DMS53 treated with DMSO at 0.1 percent for 48 hours (cell line): ENCODE results near the gene MRPL55.

Source experiments
- DNase-seq: peaks from one replicate; lab custom pipeline; 2025; ENCODE audit not compliant: unreplicated experiment; lab: John Stamatoyannopoulos, UW

MRPL55 gene

DNA sequence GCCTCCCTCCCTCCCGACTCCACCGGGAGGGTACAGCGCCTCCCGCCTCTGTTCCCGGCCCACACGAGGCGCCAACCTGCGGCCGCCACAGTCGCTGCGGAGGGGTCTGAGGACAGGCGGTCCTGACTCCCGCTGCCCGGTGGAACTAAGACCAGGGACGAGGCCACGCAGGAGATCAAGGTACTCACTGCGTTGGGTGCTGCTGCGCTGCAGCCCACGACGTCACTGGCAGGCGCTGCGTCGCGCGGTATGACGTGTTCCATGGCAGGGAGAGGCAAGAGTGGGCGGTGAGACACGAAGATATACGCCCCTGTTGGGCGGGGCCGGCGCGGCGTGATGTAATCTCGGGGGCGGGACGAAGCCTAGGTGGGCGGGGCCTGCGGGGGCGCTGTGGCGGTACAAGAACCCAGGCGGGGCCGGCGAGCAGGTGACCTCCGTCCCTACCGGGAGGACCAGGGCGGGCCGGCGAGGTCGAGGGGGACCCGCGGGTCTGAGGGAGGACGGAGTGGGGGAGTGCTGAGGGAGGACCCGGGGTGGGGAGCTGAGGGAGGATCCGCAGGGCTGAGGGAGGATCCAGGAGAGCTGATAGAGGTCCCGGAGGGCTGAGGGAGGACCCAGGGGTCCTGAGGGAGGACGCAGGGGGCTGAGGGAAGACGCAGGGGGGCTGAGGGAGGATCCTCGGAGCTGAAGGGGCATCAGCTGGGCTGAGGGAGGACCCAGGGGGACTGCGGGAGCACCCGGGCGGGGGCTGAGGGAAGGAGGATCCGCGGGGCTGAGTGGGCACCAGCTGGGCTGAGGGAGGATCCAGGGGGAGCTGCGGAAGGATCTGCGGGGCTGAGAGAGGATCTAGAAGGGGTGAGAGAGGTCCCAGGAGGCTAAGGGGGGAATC lies at the start of gene MRPL55:
TSS of gene MRPL55 (minus strand) at position 227 of the 889 bp plus-strand sequence. CDS start 1,039 bp downstream, outside the sequence.
- DNase-seq, result peak; percentile 86

- no peak for DNase-seq
Observed at GRCh38 chr1:228158151-228159007, 49.3 kb upstream of the MRPL55 start.

GRCh38 chr1:228157729-228158126 lies 48.6 kb upstream of the MRPL55 start:
- no peak for DNase-seq

- no peak for DNase-seq
Observed at GRCh38 chr1:228156941-228157728, 48.0 kb upstream of the MRPL55 start.

GRCh38 chr1:228156515-228156881 lies 47.4 kb upstream of the MRPL55 start:
- DNase-seq, result no peak

DNA sequence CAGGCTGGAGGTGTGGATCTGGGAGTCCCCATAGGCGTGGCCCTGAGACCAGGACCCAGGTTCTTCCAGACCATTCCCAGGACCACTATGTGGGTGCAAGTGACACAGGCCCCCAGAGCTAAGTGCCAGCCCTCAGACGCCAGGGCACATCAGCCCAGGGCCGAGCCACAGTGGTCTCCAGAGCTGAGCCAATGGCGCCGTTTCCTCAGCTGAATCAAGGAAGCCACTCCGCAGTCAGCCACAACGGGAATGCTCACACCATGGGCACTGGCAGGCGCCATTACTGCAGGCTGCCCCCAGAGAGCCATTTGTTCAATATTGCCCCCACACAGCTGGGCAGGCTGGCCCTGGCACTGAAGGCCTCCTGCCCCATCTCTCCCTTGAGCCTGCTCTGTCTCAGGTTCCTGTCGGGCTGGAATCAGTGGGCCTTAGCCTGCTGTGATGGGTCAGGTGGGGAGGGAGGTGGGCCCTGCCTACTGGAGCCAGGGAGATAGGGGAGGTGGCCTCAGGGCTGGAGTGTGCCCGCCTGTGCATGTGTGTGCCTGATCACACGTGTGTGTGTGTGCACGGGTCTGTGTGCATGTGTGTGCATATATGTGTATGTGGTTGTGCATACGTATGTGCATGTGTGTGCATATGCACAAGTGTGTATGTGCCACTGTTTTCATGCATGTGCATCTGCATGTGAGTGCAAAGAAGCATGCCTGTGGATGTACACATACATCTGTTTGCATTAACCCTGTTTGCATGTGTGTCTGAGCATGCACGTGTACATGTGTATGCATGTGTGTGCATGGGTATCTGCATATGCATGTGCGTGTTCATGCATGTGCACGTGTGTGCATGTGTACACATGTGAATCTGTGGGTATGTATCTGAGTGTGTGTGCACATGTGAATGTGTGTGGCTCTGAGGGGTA lies 46.8 kb upstream of the MRPL55 start:
- DNase-seq, result no peak

GRCh38 chr1:228154670-228155571 lies 45.8 kb upstream of the MRPL55 start:
- DNase-seq, result no peak

- no peak for DNase-seq
Observed at GRCh38 chr1:228154021-228154669, 45.0 kb upstream of the MRPL55 start.

DNA sequence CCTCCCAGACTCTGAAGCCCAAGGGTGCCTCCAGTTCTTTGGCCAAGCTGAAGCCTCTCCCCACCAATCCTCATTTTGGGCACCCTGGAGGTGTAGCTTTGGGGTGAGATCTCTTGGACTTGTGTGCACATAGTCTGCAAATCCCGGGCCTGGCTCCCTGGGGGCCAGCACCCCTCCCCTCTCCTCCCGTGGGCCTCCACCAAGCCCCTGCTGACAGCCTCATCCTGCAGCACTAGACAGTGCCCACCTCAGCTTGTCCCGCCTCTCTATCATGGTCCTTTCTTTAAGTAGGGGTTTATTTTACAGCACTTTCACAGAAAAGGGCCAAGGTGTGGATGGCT lies 43.8 kb upstream of the MRPL55 start:
- DNase-seq, result no peak

DNA sequence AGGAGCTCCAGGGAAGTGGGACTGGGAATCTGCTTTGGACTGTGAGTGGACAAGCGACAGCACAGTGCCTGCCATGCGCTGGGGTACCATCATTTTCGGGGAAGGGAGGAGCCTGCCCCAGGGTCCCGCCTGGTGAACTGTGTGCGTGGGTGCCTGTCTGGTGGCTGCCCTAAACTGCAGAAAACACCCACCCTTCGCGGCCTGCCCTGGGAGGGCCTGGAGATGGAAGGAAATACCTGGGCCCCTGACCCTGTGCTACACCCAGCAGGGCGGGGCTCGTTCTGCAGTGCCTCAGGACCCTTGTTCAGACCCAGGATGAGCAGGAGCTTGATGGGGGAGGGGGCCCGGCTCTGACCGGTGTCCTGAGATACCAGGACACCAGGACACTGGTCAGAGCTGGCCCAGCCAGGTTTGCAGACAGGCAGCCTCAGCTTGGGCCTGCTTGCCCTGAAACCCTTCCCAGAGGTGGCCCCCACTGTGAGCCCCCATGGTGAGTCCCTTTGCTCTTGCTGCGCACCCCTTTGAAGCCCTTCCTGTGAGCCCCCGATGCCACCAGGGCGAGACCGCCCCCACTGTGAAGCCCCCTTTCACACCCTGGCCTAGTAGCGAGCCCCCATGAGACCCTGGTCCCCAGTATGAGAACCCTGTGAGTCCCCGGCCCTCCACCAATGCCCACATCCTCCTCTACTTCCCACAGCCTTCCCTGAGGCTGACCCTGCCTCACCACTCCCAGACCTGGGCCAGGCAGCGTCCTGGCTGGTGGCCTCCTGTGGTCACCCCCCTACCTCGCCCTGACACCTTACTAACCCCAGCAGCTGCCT lies 43.2 kb upstream of the MRPL55 start:
- DNase-seq, result no peak

DNA sequence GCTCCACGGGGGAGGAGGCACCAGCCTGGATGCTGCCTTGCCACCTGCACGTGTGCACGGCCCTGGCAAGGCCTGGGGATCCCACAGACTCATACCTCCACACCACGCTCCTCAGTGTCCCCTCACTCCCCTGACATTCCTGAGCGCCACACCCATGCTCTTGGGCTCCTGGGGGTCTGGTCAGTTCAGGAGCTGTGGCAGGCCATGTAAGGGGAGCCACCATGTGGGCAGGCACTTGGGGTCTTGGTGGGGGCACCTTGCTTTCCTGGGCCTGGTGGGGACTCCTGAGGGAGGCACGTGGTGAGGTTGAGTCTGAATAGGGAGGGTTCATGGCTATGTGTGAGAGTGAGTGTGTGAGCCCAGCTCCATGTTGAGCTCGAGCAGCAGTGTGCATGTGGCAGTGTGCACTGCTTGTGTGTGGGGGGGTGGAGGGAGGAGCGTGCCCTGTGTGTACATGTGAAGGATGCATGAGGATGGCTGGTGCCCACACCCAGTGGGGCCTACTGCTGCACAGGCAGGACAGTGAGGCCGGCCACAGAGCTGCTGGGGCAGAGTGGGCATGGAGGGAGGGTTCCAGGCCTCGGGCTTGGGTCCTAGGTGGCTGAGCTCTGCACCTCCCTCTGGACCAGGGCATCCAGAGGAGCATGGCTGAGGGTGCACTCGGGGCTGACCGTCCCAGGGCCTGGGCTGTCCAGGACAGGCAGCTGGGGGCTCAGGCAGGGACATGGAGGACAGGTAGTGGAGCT lies 42.3 kb upstream of the MRPL55 start:
- no peak for DNase-seq

DNA sequence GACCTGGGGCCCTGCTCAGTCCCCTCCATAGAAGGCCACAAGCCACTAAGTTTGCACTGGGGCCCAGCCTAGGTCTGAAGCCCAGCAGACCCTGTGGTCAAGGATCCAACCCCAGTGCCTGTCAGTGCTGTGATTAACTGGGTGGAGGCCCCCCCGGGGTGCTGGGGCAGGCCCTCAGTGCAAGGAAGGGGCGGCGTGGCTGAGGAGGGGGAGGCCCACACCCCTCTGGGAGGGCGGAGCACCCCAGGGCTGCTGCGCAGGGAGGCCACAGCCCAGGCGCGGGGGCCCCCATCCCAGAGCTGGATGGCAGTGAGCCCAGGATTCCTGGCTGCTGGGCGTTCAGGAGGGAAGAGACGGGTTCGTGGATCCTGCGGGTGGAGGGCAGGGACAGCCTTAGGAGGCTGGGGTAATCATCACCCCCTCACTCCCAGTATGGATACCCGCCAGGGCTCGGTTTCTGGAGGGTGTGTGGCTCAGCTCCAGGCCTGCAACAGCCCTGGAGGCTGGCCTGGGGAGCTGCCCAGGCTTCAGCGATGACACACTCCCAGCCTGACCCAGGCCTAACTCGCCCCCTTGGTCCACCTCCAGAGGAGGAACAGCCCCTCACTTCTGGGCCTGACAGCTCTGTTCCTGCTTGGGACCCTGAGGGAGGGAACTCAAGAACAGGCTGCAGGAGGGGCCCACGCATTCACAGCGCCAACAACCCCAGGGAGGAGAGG lies 41.5 kb upstream of the MRPL55 start:
- DNase-seq, result no peak

DNA sequence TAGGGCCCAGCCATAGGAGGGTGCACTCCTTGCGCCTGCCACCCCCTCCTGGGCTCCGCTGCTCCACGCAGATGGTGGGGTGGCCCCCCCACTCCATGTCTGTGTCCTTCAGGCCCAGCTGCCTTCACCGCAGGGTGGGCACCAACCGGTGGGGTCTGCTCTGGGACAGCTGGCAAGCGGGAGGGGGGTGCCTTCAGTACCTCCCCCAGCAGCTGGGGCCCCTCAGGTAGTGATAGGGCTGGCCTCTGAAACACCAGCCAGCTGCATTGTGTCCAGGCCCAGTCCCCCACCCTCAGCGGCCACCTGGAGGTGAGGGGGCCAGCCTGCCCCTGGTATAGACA lies 41.0 kb upstream of the MRPL55 start:
- no peak for DNase-seq

DNA sequence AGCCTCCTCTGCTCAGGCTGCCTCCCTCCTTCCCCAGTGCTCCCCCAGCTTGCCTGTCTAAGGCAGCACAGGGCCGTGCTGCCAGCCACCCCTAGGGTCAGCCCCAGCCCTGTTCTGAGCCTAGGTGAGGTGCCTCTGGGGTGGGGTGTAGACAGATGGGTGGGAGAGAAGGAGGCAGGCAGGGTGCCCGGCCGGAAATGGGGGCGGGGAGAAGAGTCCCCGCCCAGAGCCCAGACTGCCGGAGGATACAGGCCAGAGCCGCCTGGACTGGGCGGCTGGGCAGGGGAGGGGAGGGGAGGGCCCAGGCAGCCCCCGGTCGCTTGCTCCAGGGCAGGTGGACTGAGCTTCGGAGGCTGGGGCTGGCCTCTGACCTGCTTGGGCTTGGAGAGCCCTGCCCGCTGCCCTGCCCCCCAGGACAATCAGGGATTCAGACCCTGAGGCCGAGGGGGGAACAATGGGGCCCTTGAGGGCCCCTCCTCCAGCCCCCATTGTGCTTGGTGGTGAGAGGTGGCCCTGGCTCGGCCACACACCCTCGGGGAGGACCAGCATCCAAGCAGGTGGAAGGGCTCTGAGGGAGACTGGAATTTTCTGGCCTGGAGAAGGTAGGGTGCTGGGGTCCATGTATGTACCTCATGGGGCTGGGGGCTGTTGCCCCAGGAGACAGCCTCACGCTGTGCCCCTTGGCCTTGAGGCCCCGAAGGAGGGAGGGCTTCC lies 40.5 kb upstream of the MRPL55 start, which contains the start of gene GJC2:
TSS of gene GJC2 (plus strand) at position 525 of the 714 bp plus-strand sequence. CDS start 7,829 bp downstream, outside the sequence.
- DNase-seq, result no peak

GRCh38 chr1:228148935-228149405 lies 39.9 kb upstream of the MRPL55 start:
- no peak for DNase-seq
